HTERT RPE-1 (cell line): ENCODE results near the gene LSP1.

Source experiments
- in situ Hi-C: fragments of 300-500 bp; cut with MboI; formaldehyde crosslinking; loops from 4 replicates; pipeline ENCODE4 v1.14.3; 2020; ENCODE audit warnings: low sequenced_read_pairs

LSP1 gene

GRCh38 chr11:1836011-1836945, 16.6 kb upstream of the LSP1 start:
- in situ Hi-C loops: no loop called here

- in situ Hi-C loops: no loop called here
These were observed 15.5 kb upstream of the LSP1 start for GRCh38 chr11:1837171-1838076.

GRCh38 chr11:1838077-1838425, 14.8 kb upstream of the LSP1 start:
- in situ Hi-C loops: no loop called here

- in situ Hi-C loops: no loop called here
These were observed 14.3 kb upstream of the LSP1 start, which contains the start of gene TNNI2 for GRCh38 chr11:1838426-1839144. Gene TNNI2 (plus strand): TSS chr11:1838981. CDS start chr11:1839697, 716 bp downstream.

- in situ Hi-C loops: no loop called here
These were observed 13.5 kb upstream of the LSP1 start for GRCh38 chr11:1839204-1839923.

- in situ Hi-C loops: no loop called here
These were observed 12.7 kb upstream of the LSP1 start for GRCh38 chr11:1839924-1840779.

GRCh38 chr11:1840780-1841480, 12.0 kb upstream of the LSP1 start:
- in situ Hi-C loops: no loop called here

- in situ Hi-C loops: no loop called here
These were observed 11.3 kb upstream of the LSP1 start for GRCh38 chr11:1841511-1842148.

- in situ Hi-C loops: no loop called here
These were observed 10.5 kb upstream of the LSP1 start for GRCh38 chr11:1842149-1843097.

- in situ Hi-C loops: no loop called here
These were observed 9.8 kb upstream of the LSP1 start for GRCh38 chr11:1843098-1843473.

GRCh38 chr11:1843796-1844195, 9.1 kb upstream of the LSP1 start:
- in situ Hi-C loops: no loop called here

- in situ Hi-C loops: no loop called here
These were observed 8.4 kb upstream of the LSP1 start for GRCh38 chr11:1844221-1845094.

GRCh38 chr11:1845095-1845429, 7.8 kb upstream of the LSP1 start:
- in situ Hi-C loops: no loop called here

GRCh38 chr11:1845561-1846452, 7.1 kb upstream of the LSP1 start:
- in situ Hi-C loops: no loop called here

GRCh38 chr11:1846453-1846932, 6.4 kb upstream of the LSP1 start:
- in situ Hi-C loops: no loop called here
